ENCODE results near the gene COX20. TPM values are rescaled to one million over a fixed set of nuclear protein-coding genes. Genes with fewer than 3 reads are reported as not detected.
A peak's percentile ranks its signal among the peaks of the same experiment; 100 is the strongest.

Gene COX20
- total and polyA plus RNA-seq, 2 of the 8 experiments (the other 6 are each of a cell fraction or from before 2014, with no cell fraction given): 17.5 to 28.8 TPM

DNA sequence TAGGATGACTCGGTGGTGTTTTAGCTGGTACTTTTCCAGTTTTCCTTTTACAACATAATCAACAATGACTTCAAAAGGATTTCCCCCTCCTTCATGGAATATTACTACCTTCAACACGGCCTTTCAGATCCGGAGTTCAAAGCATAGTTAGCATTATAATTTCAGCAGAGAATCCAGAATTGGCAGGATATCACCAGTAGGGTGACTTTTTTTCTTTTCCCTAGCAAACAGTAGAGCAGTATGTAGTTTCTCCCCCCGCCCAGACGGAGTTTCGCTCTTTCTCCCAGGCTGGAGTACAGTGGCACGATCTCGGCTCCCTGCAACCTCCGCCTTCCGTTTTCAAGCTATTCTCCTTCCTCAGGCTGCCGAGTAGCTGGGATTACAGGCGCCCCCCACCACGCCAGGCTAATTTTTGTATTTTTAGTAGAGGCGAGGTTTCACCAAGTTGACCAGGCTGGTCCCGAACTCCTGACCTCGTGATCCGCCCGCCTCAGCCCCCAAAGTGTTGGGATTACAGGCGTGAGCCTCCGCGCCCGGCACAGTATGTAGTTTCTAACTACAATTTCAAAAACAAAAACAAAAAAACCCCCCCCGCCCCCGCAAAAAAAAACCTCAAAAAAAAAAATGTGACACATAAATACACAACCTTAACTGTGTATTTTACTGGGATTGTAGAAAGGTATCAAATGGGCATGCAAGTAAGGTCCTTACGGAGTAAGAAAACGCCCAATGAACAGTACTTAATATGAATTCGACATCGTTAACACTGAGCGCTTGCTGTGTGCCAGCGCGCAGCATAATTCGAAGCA, 1.5 kb upstream of the COX20 start (continued):
- TF ChIP-seq, protein P1, sequence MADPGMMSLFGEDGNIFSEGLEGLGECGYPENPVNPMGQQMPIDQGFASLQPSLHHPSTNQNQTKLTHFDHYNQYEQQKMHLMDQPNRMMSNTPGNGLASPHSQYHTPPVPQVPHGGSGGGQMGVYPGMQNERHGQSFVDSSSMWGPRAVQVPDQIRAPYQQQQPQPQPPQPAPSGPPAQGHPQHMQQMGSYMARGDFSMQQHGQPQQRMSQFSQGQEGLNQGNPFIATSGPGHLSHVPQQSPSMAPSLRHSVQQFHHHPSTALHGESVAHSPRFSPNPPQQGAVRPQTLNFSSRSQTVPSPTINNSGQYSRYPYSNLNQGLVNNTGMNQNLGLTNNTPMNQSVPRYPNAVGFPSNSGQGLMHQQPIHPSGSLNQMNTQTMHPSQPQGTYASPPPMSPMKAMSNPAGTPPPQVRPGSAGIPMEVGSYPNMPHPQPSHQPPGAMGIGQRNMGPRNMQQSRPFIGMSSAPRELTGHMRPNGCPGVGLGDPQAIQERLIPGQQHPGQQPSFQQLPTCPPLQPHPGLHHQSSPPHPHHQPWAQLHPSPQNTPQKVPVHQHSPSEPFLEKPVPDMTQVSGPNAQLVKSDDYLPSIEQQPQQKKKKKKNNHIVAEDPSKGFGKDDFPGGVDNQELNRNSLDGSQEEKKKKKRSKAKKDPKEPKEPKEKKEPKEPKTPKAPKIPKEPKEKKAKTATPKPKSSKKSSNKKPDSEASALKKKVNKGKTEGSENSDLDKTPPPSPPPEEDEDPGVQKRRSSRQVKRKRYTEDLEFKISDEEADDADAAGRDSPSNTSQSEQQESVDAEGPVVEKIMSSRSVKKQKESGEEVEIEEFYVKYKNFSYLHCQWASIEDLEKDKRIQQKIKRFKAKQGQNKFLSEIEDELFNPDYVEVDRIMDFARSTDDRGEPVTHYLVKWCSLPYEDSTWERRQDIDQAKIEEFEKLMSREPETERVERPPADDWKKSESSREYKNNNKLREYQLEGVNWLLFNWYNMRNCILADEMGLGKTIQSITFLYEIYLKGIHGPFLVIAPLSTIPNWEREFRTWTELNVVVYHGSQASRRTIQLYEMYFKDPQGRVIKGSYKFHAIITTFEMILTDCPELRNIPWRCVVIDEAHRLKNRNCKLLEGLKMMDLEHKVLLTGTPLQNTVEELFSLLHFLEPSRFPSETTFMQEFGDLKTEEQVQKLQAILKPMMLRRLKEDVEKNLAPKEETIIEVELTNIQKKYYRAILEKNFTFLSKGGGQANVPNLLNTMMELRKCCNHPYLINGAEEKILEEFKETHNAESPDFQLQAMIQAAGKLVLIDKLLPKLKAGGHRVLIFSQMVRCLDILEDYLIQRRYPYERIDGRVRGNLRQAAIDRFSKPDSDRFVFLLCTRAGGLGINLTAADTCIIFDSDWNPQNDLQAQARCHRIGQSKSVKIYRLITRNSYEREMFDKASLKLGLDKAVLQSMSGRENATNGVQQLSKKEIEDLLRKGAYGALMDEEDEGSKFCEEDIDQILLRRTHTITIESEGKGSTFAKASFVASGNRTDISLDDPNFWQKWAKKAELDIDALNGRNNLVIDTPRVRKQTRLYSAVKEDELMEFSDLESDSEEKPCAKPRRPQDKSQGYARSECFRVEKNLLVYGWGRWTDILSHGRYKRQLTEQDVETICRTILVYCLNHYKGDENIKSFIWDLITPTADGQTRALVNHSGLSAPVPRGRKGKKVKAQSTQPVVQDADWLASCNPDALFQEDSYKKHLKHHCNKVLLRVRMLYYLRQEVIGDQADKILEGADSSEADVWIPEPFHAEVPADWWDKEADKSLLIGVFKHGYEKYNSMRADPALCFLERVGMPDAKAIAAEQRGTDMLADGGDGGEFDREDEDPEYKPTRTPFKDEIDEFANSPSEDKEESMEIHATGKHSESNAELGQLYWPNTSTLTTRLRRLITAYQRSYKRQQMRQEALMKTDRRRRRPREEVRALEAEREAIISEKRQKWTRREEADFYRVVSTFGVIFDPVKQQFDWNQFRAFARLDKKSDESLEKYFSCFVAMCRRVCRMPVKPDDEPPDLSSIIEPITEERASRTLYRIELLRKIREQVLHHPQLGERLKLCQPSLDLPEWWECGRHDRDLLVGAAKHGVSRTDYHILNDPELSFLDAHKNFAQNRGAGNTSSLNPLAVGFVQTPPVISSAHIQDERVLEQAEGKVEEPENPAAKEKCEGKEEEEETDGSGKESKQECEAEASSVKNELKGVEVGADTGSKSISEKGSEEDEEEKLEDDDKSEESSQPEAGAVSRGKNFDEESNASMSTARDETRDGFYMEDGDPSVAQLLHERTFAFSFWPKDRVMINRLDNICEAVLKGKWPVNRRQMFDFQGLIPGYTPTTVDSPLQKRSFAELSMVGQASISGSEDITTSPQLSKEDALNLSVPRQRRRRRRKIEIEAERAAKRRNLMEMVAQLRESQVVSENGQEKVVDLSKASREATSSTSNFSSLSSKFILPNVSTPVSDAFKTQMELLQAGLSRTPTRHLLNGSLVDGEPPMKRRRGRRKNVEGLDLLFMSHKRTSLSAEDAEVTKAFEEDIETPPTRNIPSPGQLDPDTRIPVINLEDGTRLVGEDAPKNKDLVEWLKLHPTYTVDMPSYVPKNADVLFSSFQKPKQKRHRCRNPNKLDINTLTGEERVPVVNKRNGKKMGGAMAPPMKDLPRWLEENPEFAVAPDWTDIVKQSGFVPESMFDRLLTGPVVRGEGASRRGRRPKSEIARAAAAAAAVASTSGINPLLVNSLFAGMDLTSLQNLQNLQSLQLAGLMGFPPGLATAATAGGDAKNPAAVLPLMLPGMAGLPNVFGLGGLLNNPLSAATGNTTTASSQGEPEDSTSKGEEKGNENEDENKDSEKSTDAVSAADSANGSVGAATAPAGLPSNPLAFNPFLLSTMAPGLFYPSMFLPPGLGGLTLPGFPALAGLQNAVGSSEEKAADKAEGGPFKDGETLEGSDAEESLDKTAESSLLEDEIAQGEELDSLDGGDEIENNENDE (IDR thresholded peaks at IDR 0.05; ENCODE audit: insufficient replicate concordance, low read length): no peak
- no peak for TF ChIP-seq FOSL1 (IDR thresholded peaks at IDR 0.05; ENCODE audit: insufficient read depth, low read depth, low read length)
- TF ChIP-seq MAFK (IDR thresholded peaks at IDR 0.05; ENCODE audit: low read depth, low read length): peak; percentile 74; the same call in 1 of the 2 replicates
- TF ChIP-seq, protein P2, sequence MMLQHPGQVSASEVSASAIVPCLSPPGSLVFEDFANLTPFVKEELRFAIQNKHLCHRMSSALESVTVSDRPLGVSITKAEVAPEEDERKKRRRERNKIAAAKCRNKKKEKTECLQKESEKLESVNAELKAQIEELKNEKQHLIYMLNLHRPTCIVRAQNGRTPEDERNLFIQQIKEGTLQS (IDR thresholded peaks at IDR 0.05; ENCODE audit: insufficient read depth, low read depth, low read length): no peak
- TF ChIP-seq JUND (IDR thresholded peaks at IDR 0.05; ENCODE audit: low read length): no peak
- no peak for TF ChIP-seq CREB1 (IDR thresholded peaks at IDR 0.05)
- TF ChIP-seq POLR2A (IDR thresholded peaks at IDR 0.05; ENCODE audit: control extremely low read depth in 1 of 2, low read depth in 2 of 2, low read length in 2 of 2): peak in 1 of 2 experiments; percentile 7; a peak in 2 of 3 replicates
- no peak for TF ChIP-seq KDM1A (IDR thresholded peaks at IDR 0.05; ENCODE audit: borderline replicate concordance, low read length)
- TF ChIP-seq SRF (IDR thresholded peaks at IDR 0.05; ENCODE audit: low read depth, low read length): no peak

Measured in H1 (cell line).